ENCODE measurements around the gene HAO2.
A peak's percentile ranks its signal among the peaks of the same experiment; 100 is the strongest.
"Not testable (repeated sequence)": the region's sequence is repeated elsewhere in the genome, so short reads cannot be mapped to it uniquely, and the experiment has no call there.

Gene HAO2

GRCh38 chr1:119371815-119372214 lies 3.2 kb downstream of the HAO2 start:
- DNase-seq (ENCODE audit: low read depth, low spot score) = no peak
- no peak for TF ChIP-seq YY1 (IDR thresholded peaks at IDR 0.05; ENCODE audit: insufficient read depth, insufficient read length)
- no peak for TF ChIP-seq ZNF274 (IDR thresholded peaks at IDR 0.05; ENCODE audit: low read depth, low read length)
- no peak for TF ChIP-seq SUZ12 (IDR thresholded peaks at IDR 0.05; ENCODE audit: extremely low read depth, insufficient read depth, insufficient read length)
- H3K4me3 ChIP-seq (ENCODE audit: insufficient read length, low read depth) = no peak overlapping the region
- no peak overlapping the region for H3K9ac ChIP-seq (ENCODE audit: insufficient read length, low read depth)
- H3K36me3 ChIP-seq (ENCODE audit: insufficient read depth, insufficient read length, low read length) = no peaks in the 10 kb centered on the region
- H3K4me1 ChIP-seq (ENCODE audit: insufficient read depth, insufficient read length) = no peaks in the 10 kb centered on the region
- H3K27me3 ChIP-seq (ENCODE audit: insufficient read depth, insufficient read length) = no peaks in the 10 kb centered on the region
- H3K9me3 ChIP-seq (ENCODE audit: insufficient read depth, low read length) = no peaks in the 10 kb centered on the region

GRCh38 chr1:119372503-119373086 lies 4.0 kb downstream of the HAO2 start:
- no peak overlapping the region for H3K4me3 ChIP-seq (ENCODE audit: insufficient read length, low read depth)
- no peaks in the 10 kb centered on the region for H3K9me3 ChIP-seq (ENCODE audit: insufficient read depth, low read length)
- no peaks in the 10 kb centered on the region for H3K27me3 ChIP-seq (ENCODE audit: insufficient read depth, insufficient read length)
- no peaks in the 10 kb centered on the region for H3K4me1 ChIP-seq (ENCODE audit: insufficient read depth, insufficient read length)
- DNase-seq (ENCODE audit: low read depth, low spot score) = peak; percentile 73
- TF ChIP-seq SUZ12 (IDR thresholded peaks at IDR 0.05; ENCODE audit: extremely low read depth, insufficient read depth, insufficient read length) = no peak
- TF ChIP-seq ZNF274 (IDR thresholded peaks at IDR 0.05; ENCODE audit: low read depth, low read length) = no peak
- no peak for TF ChIP-seq YY1 (IDR thresholded peaks at IDR 0.05; ENCODE audit: insufficient read depth, insufficient read length)
- no peaks in the 10 kb centered on the region for H3K36me3 ChIP-seq (ENCODE audit: insufficient read depth, insufficient read length, low read length)
- no peak overlapping the region for H3K9ac ChIP-seq (ENCODE audit: insufficient read length, low read depth)

DNA sequence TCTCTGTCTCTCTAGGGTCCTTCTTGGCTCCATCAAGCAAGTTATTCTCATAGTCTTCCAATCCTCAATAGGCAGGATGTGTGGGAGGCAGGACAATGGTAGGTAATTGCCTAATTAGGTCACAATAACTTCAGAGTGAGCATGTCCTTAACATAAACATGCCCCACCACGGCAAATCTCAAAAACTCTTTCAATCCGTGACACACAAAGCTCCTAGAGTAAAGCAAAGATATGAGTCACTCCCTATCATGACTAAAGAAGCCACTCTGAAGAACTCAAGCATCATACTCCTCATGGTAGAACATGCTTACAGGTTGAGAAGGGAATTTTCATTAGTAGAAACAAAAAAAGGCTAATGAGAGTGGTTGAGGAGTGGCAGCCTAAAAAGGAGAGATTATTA lies 4.9 kb downstream of the HAO2 start:
- H3K4me1 ChIP-seq (ENCODE audit: insufficient read depth, insufficient read length) = no peaks in the 10 kb centered on the region
- no peaks in the 10 kb centered on the region for H3K36me3 ChIP-seq (ENCODE audit: insufficient read depth, insufficient read length, low read length)
- no peak for DNase-seq (ENCODE audit: low read depth, low spot score)
- TF ChIP-seq YY1 (IDR thresholded peaks at IDR 0.05; ENCODE audit: insufficient read depth, insufficient read length) (no peak), ZNF274 (IDR thresholded peaks at IDR 0.05; ENCODE audit: low read depth, low read length) (no peak), SUZ12 (IDR thresholded peaks at IDR 0.05; ENCODE audit: extremely low read depth, insufficient read depth, insufficient read length) (no peak)
- no peak overlapping the region for H3K4me3 ChIP-seq (ENCODE audit: insufficient read length, low read depth)
- H3K9ac ChIP-seq (ENCODE audit: insufficient read length, low read depth) = no peak overlapping the region
- H3K9me3 ChIP-seq (ENCODE audit: insufficient read depth, low read length) = no peaks in the 10 kb centered on the region
- no peaks in the 10 kb centered on the region for H3K27me3 ChIP-seq (ENCODE audit: insufficient read depth, insufficient read length)

GRCh38 chr1:119374208-119374874 lies 5.8 kb downstream of the HAO2 start:
- Histone ChIP-seq H3K36me3 (ENCODE audit: insufficient read depth, insufficient read length, low read length) (no peaks in the 10 kb centered on the region), H3K4me3 (ENCODE audit: insufficient read length, low read depth) (no peak overlapping the region)

GRCh38 chr1:119375366-119375765 lies 6.8 kb downstream of the HAO2 start:
- H3K4me1 ChIP-seq (ENCODE audit: insufficient read depth, insufficient read length) = no peaks in the 10 kb centered on the region
- H3K27me3 ChIP-seq (ENCODE audit: insufficient read depth, insufficient read length) = no peaks in the 10 kb centered on the region
- no peak for TF ChIP-seq ZNF274 (IDR thresholded peaks at IDR 0.05; ENCODE audit: low read depth, low read length)
- TF ChIP-seq YY1 (IDR thresholded peaks at IDR 0.05; ENCODE audit: insufficient read depth, insufficient read length) = no peak
- no peak for TF ChIP-seq SUZ12 (IDR thresholded peaks at IDR 0.05; ENCODE audit: extremely low read depth, insufficient read depth, insufficient read length)
- H3K4me3 ChIP-seq (ENCODE audit: insufficient read length, low read depth) = no peak overlapping the region
- DNase-seq (ENCODE audit: low read depth, low spot score) = no peak
- H3K9me3 ChIP-seq (ENCODE audit: insufficient read depth, low read length) = no peaks in the 10 kb centered on the region
- H3K36me3 ChIP-seq (ENCODE audit: insufficient read depth, insufficient read length, low read length) = no peaks in the 10 kb centered on the region
- no peak overlapping the region for H3K9ac ChIP-seq (ENCODE audit: insufficient read length, low read depth)

More at GRCh38 chr1:119374208-119374874, 5.8 kb downstream of the HAO2 start:
- H3K9ac ChIP-seq (ENCODE audit: insufficient read length, low read depth) = no peak overlapping the region
- H3K9me3 ChIP-seq (ENCODE audit: insufficient read depth, low read length) = no peaks in the 10 kb centered on the region
- DNase-seq (ENCODE audit: low read depth, low spot score) = no peak
- no peaks in the 10 kb centered on the region for H3K27me3 ChIP-seq (ENCODE audit: insufficient read depth, insufficient read length)
- TF ChIP-seq YY1 (IDR thresholded peaks at IDR 0.05; ENCODE audit: insufficient read depth, insufficient read length) = no peak
- TF ChIP-seq SUZ12 (IDR thresholded peaks at IDR 0.05; ENCODE audit: extremely low read depth, insufficient read depth, insufficient read length) = no peak
- no peak for TF ChIP-seq ZNF274 (IDR thresholded peaks at IDR 0.05; ENCODE audit: low read depth, low read length)
- no peaks in the 10 kb centered on the region for H3K4me1 ChIP-seq (ENCODE audit: insufficient read depth, insufficient read length)

DNA sequence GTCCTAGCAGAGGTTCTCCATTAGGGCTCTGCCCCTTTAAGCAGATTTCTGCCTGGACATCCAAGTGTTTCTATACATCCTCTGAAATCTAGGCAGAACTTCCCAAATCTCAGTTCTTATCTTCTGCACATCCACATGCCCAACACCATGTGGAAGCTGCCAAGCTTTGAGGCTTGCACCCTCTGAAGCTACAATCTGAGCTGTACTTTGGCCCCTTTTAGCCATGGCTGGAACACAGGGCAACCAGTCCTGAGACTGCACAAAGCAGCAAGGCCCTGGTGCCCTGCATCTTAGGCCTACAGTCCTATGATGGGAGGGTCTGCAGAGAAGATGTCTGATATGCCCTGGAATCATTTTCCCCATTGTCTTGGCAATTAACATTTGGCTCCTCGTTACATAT lies 8.0 kb downstream of the HAO2 start:
- no peaks in the 10 kb centered on the region for H3K36me3 ChIP-seq (ENCODE audit: insufficient read depth, insufficient read length, low read length)
- H3K27me3 ChIP-seq (ENCODE audit: insufficient read depth, insufficient read length) = no peaks in the 10 kb centered on the region
- H3K4me1 ChIP-seq (ENCODE audit: insufficient read depth, insufficient read length) = no peaks in the 10 kb centered on the region
- H3K9ac ChIP-seq (ENCODE audit: insufficient read length, low read depth) = no peak overlapping the region
- TF ChIP-seq SUZ12 (IDR thresholded peaks at IDR 0.05; ENCODE audit: extremely low read depth, insufficient read depth, insufficient read length) = no peak
- no peak for TF ChIP-seq YY1 (IDR thresholded peaks at IDR 0.05; ENCODE audit: insufficient read depth, insufficient read length)
- TF ChIP-seq ZNF274 (IDR thresholded peaks at IDR 0.05; ENCODE audit: low read depth, low read length) = no peak
- H3K9me3 ChIP-seq (ENCODE audit: insufficient read depth, low read length) = no peaks in the 10 kb centered on the region
- no peak for DNase-seq (ENCODE audit: low read depth, low spot score)
- no peak overlapping the region for H3K4me3 ChIP-seq (ENCODE audit: insufficient read length, low read depth)

DNA sequence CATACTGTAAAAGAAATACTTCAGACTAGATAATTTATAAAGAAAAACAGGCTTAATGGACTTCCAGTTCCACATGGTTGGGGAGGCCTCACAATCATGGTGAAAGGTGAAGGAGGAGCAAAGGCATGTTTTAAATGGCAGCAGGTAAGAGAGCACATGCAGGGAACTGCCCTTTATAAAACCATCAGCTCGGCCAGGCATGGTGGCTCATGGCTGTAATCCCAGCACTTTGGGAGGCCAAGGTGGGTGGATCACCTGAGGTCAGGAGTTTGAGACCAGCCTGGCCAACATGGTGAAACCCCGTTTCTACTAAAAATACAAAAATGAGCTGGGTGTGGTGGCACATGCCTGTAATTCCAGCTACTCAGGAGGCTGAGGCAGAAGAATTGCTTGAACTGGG lies 9.0 kb downstream of the HAO2 start:
- not testable (repeated sequence) for H3K36me3 ChIP-seq (ENCODE audit: insufficient read depth, insufficient read length, low read length); H3K9ac ChIP-seq (ENCODE audit: insufficient read length, low read depth); H3K9me3 ChIP-seq (ENCODE audit: insufficient read depth, low read length); H3K4me1 ChIP-seq (ENCODE audit: insufficient read depth, insufficient read length); DNase-seq (ENCODE audit: low read depth, low spot score); H3K4me3 ChIP-seq (ENCODE audit: insufficient read length, low read depth); H3K27me3 ChIP-seq (ENCODE audit: insufficient read depth, insufficient read length)
